Thymus (tissue), 11 donors: Measurements from ENCODE around the gene MAPK10. TPM values are rescaled to one million over a fixed set of nuclear protein-coding genes. Genes with fewer than 3 reads are reported as not detected.

Experiments
- DNase-seq, 9 donors: peaks; one replicate each; pipeline ENCODE4 v3.0.0-alpha.2; 2013; ENCODE audit warnings: low spot score in 9 of 9, low read depth in 6 of 9, missing footprints in 1 of 9
- H3K27ac ChIP-seq, 2 donors: one replicate each; pipeline ENCODE4 v1.5.1; 2013; ENCODE audit warnings: control low read depth in 1 of 2, low read depth in 1 of 2, low read length in 1 of 2, mild to moderate bottlenecking in 1 of 2, moderate library complexity in 1 of 2
- H3K27me3 ChIP-seq, 2 donors: one replicate each; pipeline ENCODE4 v1.5.1; 2013; ENCODE audit warnings: low read length in 1 of 2; ENCODE audit not compliant: control insufficient read depth in 2 of 2, insufficient read depth in 1 of 2
- H3K36me3 ChIP-seq, 2 donors: one replicate each; pipeline ENCODE4 v1.5.1; 2013; ENCODE audit warnings: low read length in 1 of 2, mild to moderate bottlenecking in 1 of 2, moderate library complexity in 1 of 2; ENCODE audit not compliant: control insufficient read depth in 2 of 2, insufficient read depth in 2 of 2
- H3K4me1 ChIP-seq, 2 donors: one replicate each; pipeline ENCODE4 v1.5.1; 2013; ENCODE audit warnings: low read length in 2 of 2; ENCODE audit not compliant: control insufficient read depth in 2 of 2, insufficient read depth in 2 of 2
- H3K4me3 ChIP-seq, 2 donors: one replicate each; pipeline ENCODE4 v1.5.1; 2013; ENCODE audit warnings: low read length in 2 of 2, control low read depth in 1 of 2, mild to moderate bottlenecking in 1 of 2
- H3K9me3 ChIP-seq, 2 donors: one replicate each; pipeline ENCODE4 v1.5.1; 2013; ENCODE audit warnings: low read length in 1 of 2, mild to moderate bottlenecking in 1 of 2; ENCODE audit not compliant: control insufficient read depth in 2 of 2, insufficient read depth in 1 of 2
- WGBS: extraction: QIAGEN DNeasy Blood & Tissue Kit; methylation state at CpG from one replicate; pipeline ENCODE4 v1.1.7; 2013; 5-methylcytosine and 5-hydroxymethylcytosine counted together
- polyA plus RNA-seq: library from polyadenylated mRNA; stranded (reverse); fragments of 200-250 nt; gene quantifications from one replicate; pipeline ENCODE4 v1.2.3, GENCODE V29; 2013
- total RNA-seq: library from RNA; stranded (reverse); fragments of 120-200 nt; gene quantifications from one replicate; pipeline ENCODE4 v1.2.4, GENCODE V29; 2013
- donor health status: healthy.

MAPK10 gene
- total and polyA plus RNA-seq, 2 donors = 3.7 to 8.6 TPM

DNA sequence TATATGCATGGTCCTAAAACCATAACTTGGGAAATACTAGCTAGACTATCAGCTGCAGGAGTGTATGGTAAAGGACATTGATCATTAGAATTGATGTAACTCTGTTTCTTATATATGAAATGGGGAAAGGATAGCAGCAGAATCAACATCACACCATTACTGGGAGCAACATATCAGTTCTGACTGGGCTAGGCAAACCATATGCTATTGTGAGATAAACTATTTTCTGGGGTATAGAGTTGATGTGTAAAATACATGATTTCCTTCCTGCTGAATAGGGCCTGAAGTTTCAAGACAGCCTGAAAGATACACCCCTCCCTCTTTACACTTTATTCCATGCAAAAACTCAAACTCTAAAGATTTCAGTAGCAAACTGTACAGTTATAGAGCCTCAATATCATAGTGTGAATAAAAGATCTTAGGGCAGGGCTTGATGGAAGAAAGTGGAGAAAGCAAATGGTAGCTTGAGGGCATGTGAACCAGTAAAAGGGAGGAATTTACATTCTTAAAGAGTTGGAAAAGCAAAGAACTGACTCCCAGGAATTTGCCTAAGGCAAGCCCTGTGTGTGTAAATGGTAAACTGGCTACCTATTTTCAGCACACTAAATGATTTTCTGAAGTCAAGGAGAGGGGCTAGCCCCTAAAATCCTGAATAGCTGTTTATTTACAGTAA is 404.1 kb downstream of the MAPK10 start:
- no peaks in the 10 kb centered on the region for H3K4me1 ChIP-seq
- no peaks in the 10 kb centered on the region for H3K27me3 ChIP-seq
- H3K9me3 ChIP-seq = no peaks in the 10 kb centered on the region
- H3K27ac ChIP-seq = no peak overlapping the region
- H3K36me3 ChIP-seq = no peaks in the 10 kb centered on the region
- no peak overlapping the region for H3K4me3 ChIP-seq
- DNase-seq = no peak

DNA sequence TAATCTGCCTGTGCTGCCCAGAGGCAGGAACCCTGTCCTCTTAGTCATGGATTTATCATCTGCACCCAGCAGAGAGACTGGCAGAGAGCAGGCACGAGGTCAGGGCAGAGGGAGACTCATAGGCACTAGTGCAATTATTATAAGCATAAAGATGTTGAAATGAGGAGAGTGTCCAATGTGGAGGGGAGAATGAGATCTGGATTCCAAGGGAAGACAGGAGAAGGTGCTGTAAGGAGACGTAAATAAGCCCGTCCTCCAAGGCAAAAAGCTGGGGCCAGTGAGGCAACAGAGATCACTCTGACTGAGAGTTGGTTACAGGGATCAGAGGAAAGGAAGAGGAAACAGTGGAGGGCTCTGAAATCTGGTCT is 406.2 kb downstream of the MAPK10 start:
- Histone ChIP-seq H3K27me3 (no peaks in the 10 kb centered on the region), H3K9me3 (no peaks in the 10 kb centered on the region), H3K27ac (no peak overlapping the region), H3K4me3 (no peak overlapping the region), H3K36me3 (no peaks in the 10 kb centered on the region), H3K4me1 (no peaks in the 10 kb centered on the region)
- 94% methylated on average over 3 of the region's 3 CpGs for WGBS
- no peak for DNase-seq

GRCh38 chr4:85952972-85953650 is 406.7 kb downstream of the MAPK10 start:
- WGBS = 95% methylated on average over 3 of the region's 3 CpGs
- no peaks in the 10 kb centered on the region for H3K9me3 ChIP-seq
- H3K36me3 ChIP-seq = no peaks in the 10 kb centered on the region
- H3K27ac ChIP-seq = no peak overlapping the region
- H3K27me3 ChIP-seq = no peaks in the 10 kb centered on the region
- no peak for DNase-seq
- H3K4me1 ChIP-seq = no peaks in the 10 kb centered on the region
- no peak overlapping the region for H3K4me3 ChIP-seq

- no peaks in the 10 kb centered on the region for H3K9me3 ChIP-seq
- H3K27me3 ChIP-seq = no peaks in the 10 kb centered on the region
- H3K36me3 ChIP-seq = no peaks in the 10 kb centered on the region
- H3K27ac ChIP-seq = no peak overlapping the region
- DNase-seq = no peak
- 99% methylated on average over 3 of the region's 3 CpGs for WGBS
- no peaks in the 10 kb centered on the region for H3K4me1 ChIP-seq
- H3K4me3 ChIP-seq = no peak overlapping the region
Observed at GRCh38 chr4:85952528-85952927, 407.3 kb downstream of the MAPK10 start.

DNA sequence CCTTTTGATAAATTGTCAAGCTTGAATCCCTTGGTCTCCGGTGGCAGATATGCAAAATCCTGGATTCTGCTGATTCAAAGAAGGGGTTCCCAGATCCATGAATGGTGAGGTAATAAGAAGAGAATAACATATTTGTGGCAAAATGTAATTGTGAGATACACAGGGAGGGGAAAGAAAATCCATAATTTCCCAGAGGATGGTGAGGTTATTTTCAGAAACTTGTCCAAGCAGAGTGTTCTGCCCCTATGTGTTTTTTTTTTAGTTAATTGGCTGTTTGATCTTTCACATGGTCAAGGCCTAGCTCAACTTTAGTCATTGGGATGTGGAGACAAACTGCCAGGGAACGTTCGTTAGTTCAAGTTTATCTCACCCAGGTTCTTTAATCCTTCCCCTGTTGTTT is 408.8 kb downstream of the MAPK10 start:
- Histone ChIP-seq H3K36me3 (no peaks in the 10 kb centered on the region), H3K9me3 (no peaks in the 10 kb centered on the region), H3K4me3 (no peak overlapping the region), H3K27ac (no peak overlapping the region), H3K27me3 (no peaks in the 10 kb centered on the region), H3K4me1 (no peaks in the 10 kb centered on the region)
- DNase-seq = no peak
- WGBS = 97% methylated on average over 3 of the region's 3 CpGs

GRCh38 chr4:85946821-85947220 is 413.0 kb downstream of the MAPK10 start:
- no peak overlapping the region for H3K4me3 ChIP-seq
- peaks cover 0 to 3% of the 10 kb centered on the region in 2 donors for H3K9me3 ChIP-seq
- no peak overlapping the region for H3K27ac ChIP-seq
- H3K4me1 ChIP-seq = peaks cover 0 to 4% of the 10 kb centered on the region in 2 donors
- no peaks in the 10 kb centered on the region for H3K36me3 ChIP-seq
- no peaks in the 10 kb centered on the region for H3K27me3 ChIP-seq
- no peak for DNase-seq

GRCh38 chr4:85942107-85942506 is 417.7 kb downstream of the MAPK10 start:
- 75% methylated on average over 5 of the region's 5 CpGs for WGBS
- peaks cover 0 to 3% of the 10 kb centered on the region in 2 donors for H3K9me3 ChIP-seq

DNA sequence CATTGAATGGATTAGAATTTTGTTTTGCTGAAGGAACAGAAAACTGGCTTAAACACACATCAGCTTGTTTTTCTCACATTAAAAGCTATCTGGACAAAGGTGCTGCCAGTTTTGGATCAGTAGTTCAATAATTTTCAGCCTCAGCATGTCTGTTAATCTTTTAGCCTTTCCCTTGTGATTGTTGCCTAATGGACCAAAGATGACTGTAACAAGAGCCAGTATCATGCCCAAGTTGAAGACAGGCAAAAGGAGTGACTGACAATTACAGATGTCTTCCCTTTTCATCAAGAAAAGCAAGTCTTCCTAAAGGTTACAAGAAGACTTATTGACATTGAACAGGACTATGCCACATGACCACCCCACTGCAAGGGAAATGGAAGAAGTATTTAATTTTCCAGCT is 419.7 kb downstream of the MAPK10 start:
- no peaks in the 10 kb centered on the region for H3K27me3 ChIP-seq
- H3K36me3 ChIP-seq = no peaks in the 10 kb centered on the region
- H3K27ac ChIP-seq = no peak overlapping the region
- peaks cover 0 to 4% of the 10 kb centered on the region in 2 donors for H3K4me1 ChIP-seq
- no peak overlapping the region for H3K4me3 ChIP-seq
- no peak for DNase-seq
- peaks cover 0 to 3% of the 10 kb centered on the region in 2 donors for H3K9me3 ChIP-seq

More at GRCh38 chr4:85942107-85942506, 417.7 kb downstream of the MAPK10 start:
- Histone ChIP-seq H3K4me1 (peaks cover 0 to 4% of the 10 kb centered on the region in 2 donors), H3K27me3 (no peaks in the 10 kb centered on the region), H3K4me3 (no peak overlapping the region), H3K27ac (peak overlapping the region in 1 of 2 donors; percentile 50), H3K36me3 (no peaks in the 10 kb centered on the region)
- DNase-seq = peak in 5 of 9 donors; percentile 23 to 71 (median 31)
